Measurements from ENCODE around the gene SLC35A3.

DNA sequence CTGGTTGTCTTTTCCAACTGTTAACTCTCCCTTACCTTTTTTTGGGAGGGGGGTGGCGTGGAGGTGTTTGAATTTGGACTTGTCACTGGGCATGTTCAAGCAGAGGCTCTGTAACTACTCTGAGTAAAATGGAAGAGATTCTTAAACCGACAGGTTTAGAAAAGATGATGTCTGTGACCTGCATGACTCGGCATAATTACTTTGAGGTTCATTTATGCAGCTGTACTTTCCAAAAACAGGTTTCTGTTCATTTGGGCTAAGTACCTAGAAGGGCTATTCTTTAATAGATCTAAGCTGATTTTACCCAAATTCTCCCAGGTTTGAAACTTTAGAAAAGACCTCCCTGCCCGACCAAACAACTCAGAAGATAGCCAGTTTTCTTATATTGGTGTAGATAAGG lies 80.3 kb downstream of the SLC35A3 start:
- TF ChIP-seq, protein P1, sequence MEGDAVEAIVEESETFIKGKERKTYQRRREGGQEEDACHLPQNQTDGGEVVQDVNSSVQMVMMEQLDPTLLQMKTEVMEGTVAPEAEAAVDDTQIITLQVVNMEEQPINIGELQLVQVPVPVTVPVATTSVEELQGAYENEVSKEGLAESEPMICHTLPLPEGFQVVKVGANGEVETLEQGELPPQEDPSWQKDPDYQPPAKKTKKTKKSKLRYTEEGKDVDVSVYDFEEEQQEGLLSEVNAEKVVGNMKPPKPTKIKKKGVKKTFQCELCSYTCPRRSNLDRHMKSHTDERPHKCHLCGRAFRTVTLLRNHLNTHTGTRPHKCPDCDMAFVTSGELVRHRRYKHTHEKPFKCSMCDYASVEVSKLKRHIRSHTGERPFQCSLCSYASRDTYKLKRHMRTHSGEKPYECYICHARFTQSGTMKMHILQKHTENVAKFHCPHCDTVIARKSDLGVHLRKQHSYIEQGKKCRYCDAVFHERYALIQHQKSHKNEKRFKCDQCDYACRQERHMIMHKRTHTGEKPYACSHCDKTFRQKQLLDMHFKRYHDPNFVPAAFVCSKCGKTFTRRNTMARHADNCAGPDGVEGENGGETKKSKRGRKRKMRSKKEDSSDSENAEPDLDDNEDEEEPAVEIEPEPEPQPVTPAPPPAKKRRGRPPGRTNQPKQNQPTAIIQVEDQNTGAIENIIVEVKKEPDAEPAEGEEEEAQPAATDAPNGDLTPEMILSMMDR (conservative IDR thresholded peaks at IDR 0.05; ENCODE audit: low read length), result no peak
- TF ChIP-seq EZH2phosphoT487 (IDR thresholded peaks at IDR 0.05; ENCODE audit: borderline replicate concordance), result no peak
